ENCODE data around the gene PRRC1.

Gene PRRC1

GRCh38 chr5:127549551-127549950 is 32.1 kb downstream of the PRRC1 start:
- no peak overlapping the region for H3K4me3 ChIP-seq (ENCODE audit: low read depth, low read length)
- H3K36me3 ChIP-seq: peaks cover 27% of the 10 kb centered on the region
- no peaks in the 10 kb centered on the region for H3K9me3 ChIP-seq (ENCODE audit: severe bottlenecking)
- no peaks in the 10 kb centered on the region for H3K27me3 ChIP-seq (ENCODE audit: insufficient read depth, low read depth, severe bottlenecking)
- no peak overlapping the region for H3K27ac ChIP-seq
- no peak for DNase-seq
- TF ChIP-seq, protein P1, sequence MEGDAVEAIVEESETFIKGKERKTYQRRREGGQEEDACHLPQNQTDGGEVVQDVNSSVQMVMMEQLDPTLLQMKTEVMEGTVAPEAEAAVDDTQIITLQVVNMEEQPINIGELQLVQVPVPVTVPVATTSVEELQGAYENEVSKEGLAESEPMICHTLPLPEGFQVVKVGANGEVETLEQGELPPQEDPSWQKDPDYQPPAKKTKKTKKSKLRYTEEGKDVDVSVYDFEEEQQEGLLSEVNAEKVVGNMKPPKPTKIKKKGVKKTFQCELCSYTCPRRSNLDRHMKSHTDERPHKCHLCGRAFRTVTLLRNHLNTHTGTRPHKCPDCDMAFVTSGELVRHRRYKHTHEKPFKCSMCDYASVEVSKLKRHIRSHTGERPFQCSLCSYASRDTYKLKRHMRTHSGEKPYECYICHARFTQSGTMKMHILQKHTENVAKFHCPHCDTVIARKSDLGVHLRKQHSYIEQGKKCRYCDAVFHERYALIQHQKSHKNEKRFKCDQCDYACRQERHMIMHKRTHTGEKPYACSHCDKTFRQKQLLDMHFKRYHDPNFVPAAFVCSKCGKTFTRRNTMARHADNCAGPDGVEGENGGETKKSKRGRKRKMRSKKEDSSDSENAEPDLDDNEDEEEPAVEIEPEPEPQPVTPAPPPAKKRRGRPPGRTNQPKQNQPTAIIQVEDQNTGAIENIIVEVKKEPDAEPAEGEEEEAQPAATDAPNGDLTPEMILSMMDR (IDR thresholded peaks at IDR 0.05; ENCODE audit: low read depth, low read length): no peak

- peaks cover 27% of the 10 kb centered on the region for H3K36me3 ChIP-seq
Observed at GRCh38 chr5:127550652-127551409, 33.4 kb downstream of the PRRC1 start.

DNA sequence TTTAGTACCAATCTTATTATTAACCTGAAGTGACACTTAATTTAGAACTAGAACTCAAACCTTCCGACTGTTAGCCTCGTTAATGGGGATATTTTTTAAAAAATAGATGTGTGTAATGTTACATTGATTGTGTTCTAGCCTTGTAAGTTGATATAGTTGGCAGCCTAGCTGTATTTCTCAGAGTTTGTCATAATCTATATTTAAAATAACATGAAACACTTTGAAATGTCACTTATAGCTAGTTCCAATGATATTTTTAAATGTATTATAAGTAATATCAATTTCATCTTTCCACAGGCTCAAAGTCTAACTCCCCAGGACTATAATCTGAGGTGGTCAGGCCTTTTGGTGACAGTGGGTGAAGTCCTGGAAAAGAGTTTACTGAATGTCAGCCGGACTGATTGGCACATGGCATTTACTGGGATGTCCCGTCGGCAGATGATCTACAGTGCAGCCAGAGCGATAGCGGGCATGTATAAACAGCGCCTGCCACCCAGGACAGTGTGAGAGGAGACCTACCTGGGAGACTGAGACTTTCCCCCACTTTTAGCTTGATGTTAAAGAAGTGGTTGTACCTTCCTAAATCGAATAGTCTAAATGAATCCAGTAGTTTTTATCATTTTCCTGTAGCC is 34.1 kb downstream of the PRRC1 start:
- H3K36me3 ChIP-seq: peaks cover 27% of the 10 kb centered on the region
- H3K9me3 ChIP-seq (ENCODE audit: severe bottlenecking): no peaks in the 10 kb centered on the region
- no peak for DNase-seq
- H3K4me3 ChIP-seq (ENCODE audit: low read depth, low read length): no peak overlapping the region
- H3K27ac ChIP-seq: no peak overlapping the region
- H3K27me3 ChIP-seq (ENCODE audit: insufficient read depth, low read depth, severe bottlenecking): no peaks in the 10 kb centered on the region
- TF ChIP-seq, protein P1 (IDR thresholded peaks at IDR 0.05; ENCODE audit: low read depth, low read length): no peak

More at GRCh38 chr5:127550652-127551409, 33.4 kb downstream of the PRRC1 start:
- Histone ChIP-seq H3K27me3 (ENCODE audit: insufficient read depth, low read depth, severe bottlenecking) (no peaks in the 10 kb centered on the region), H3K27ac (no peak overlapping the region), H3K4me3 (ENCODE audit: low read depth, low read length) (no peak overlapping the region), H3K9me3 (ENCODE audit: severe bottlenecking) (no peaks in the 10 kb centered on the region)
- TF ChIP-seq, protein P1 (IDR thresholded peaks at IDR 0.05; ENCODE audit: low read depth, low read length): no peak
- DNase-seq: no peak

GRCh38 chr5:127555826-127556225 is 38.4 kb downstream of the PRRC1 start:
- Histone ChIP-seq H3K27me3 (ENCODE audit: insufficient read depth, low read depth, severe bottlenecking) (no peaks in the 10 kb centered on the region), H3K4me3 (ENCODE audit: low read depth, low read length) (no peak overlapping the region), H3K9me3 (ENCODE audit: severe bottlenecking) (no peaks in the 10 kb centered on the region), H3K36me3 (peaks cover 16% of the 10 kb centered on the region), H3K27ac (no peak overlapping the region)
- TF ChIP-seq, protein P1 (IDR thresholded peaks at IDR 0.05; ENCODE audit: low read depth, low read length): no peak
- DNase-seq: no peak

GRCh38 chr5:127556609-127557334 is 39.3 kb downstream of the PRRC1 start:
- Histone ChIP-seq H3K27me3 (ENCODE audit: insufficient read depth, low read depth, severe bottlenecking) (no peaks in the 10 kb centered on the region), H3K27ac (no peak overlapping the region), H3K36me3 (peaks cover 14% of the 10 kb centered on the region), H3K9me3 (ENCODE audit: severe bottlenecking) (no peaks in the 10 kb centered on the region), H3K4me3 (ENCODE audit: low read depth, low read length) (no peak overlapping the region)
- no peak for DNase-seq
- TF ChIP-seq, protein P1 (IDR thresholded peaks at IDR 0.05; ENCODE audit: low read depth, low read length): no peak

Data from WERI-Rb-1 (cell line).